HL-60 (cell line): ENCODE data around the gene TMEM245.

Experiments used
- GABPA ChIP-seq: IDR thresholded peaks from 2 replicates; pipeline ENCODE4 v1.6.1; 2012; ENCODE audit warnings: low read depth
- POLR2AphosphoS5 ChIP-seq: IDR thresholded peaks from 2 replicates; pipeline ENCODE4 v1.6.1; 2012; ENCODE audit warnings: low read depth
- SPI1 ChIP-seq: IDR thresholded peaks from 2 replicates; pipeline ENCODE4 v1.6.1; 2012; ENCODE audit warnings: low read depth, mild to moderate bottlenecking, borderline replicate concordance
- TF ChIP-seq, protein P1 (sequence below): IDR thresholded peaks from one replicate; pipeline ENCODE4 v1.5.1; 2011; ENCODE audit warnings: low read length, control low read depth, inconsistent platforms; ENCODE audit not compliant: insufficient read depth
- TF ChIP-seq, protein P2 (sequence below): IDR thresholded peaks from 2 replicates; pipeline ENCODE4 v1.6.1; 2012; ENCODE audit warnings: low read depth; ENCODE audit not compliant: insufficient replicate concordance

DNA sequence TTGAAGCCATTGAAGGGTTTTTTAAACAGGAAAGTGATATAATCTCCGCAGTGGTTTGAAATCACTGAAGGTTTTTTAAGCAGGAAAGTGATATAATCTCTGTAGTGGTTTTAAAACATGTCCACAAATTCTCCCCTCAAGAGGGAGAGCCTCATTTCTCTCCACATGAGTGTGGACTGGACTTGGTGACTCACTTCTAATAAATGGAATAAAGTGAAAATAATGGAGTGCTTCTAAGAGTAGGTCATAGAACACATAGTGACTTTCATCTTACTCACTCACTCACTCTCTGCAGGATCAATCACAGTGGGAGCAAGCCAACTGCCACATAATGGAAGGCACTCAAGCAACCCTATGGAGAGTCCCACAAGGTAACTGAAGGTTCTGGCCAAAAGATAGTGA, 118.5 kb downstream of the TMEM245 start:
- TF ChIP-seq, protein P1, sequence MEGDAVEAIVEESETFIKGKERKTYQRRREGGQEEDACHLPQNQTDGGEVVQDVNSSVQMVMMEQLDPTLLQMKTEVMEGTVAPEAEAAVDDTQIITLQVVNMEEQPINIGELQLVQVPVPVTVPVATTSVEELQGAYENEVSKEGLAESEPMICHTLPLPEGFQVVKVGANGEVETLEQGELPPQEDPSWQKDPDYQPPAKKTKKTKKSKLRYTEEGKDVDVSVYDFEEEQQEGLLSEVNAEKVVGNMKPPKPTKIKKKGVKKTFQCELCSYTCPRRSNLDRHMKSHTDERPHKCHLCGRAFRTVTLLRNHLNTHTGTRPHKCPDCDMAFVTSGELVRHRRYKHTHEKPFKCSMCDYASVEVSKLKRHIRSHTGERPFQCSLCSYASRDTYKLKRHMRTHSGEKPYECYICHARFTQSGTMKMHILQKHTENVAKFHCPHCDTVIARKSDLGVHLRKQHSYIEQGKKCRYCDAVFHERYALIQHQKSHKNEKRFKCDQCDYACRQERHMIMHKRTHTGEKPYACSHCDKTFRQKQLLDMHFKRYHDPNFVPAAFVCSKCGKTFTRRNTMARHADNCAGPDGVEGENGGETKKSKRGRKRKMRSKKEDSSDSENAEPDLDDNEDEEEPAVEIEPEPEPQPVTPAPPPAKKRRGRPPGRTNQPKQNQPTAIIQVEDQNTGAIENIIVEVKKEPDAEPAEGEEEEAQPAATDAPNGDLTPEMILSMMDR, result no peak
- TF ChIP-seq POLR2AphosphoS5 (no peak), SPI1 (no peak), GABPA (no peak)
- TF ChIP-seq, protein P2, sequence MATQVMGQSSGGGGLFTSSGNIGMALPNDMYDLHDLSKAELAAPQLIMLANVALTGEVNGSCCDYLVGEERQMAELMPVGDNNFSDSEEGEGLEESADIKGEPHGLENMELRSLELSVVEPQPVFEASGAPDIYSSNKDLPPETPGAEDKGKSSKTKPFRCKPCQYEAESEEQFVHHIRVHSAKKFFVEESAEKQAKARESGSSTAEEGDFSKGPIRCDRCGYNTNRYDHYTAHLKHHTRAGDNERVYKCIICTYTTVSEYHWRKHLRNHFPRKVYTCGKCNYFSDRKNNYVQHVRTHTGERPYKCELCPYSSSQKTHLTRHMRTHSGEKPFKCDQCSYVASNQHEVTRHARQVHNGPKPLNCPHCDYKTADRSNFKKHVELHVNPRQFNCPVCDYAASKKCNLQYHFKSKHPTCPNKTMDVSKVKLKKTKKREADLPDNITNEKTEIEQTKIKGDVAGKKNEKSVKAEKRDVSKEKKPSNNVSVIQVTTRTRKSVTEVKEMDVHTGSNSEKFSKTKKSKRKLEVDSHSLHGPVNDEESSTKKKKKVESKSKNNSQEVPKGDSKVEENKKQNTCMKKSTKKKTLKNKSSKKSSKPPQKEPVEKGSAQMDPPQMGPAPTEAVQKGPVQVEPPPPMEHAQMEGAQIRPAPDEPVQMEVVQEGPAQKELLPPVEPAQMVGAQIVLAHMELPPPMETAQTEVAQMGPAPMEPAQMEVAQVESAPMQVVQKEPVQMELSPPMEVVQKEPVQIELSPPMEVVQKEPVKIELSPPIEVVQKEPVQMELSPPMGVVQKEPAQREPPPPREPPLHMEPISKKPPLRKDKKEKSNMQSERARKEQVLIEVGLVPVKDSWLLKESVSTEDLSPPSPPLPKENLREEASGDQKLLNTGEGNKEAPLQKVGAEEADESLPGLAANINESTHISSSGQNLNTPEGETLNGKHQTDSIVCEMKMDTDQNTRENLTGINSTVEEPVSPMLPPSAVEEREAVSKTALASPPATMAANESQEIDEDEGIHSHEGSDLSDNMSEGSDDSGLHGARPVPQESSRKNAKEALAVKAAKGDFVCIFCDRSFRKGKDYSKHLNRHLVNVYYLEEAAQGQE, result no peak
